ENCODE measurements around the gene PSMD7. TPM values are rescaled to one million over a fixed set of nuclear protein-coding genes. Genes with fewer than 3 reads are reported as not detected.

Gene PSMD7
- total and polyA plus RNA-seq, 2 of the 4 experiments (the other 2 are of a cell fraction) = 80.8 to 98.3 TPM

DNA sequence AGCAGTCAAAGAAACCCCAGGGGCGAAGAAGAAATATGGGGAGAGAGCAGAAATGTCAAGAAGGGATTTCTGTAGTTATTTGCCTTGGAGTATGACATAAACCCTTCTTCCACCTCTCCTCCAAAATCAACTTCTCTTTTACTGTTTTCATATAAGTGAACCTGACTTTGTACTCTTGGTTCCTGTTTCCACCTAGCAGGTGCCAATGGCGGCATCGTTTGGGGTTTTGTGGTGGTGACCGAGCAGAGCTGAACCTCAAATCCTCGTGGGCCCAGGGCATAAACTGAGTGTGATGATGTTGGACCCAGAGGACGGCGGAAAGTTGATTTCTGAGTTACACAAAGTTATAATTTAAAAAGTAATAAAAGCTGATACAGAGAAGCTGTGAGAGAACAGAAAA is 39.6 kb upstream of the PSMD7 start:
- BruUV-seq (replicated peaks) = no TSS peak
- Histone ChIP-seq H2BK120ac (ENCODE audit: low read depth, low read length) (no peak overlapping the region), H3K18ac (ENCODE audit: low read depth, low read length) (no peak overlapping the region), H2AFZ (replicated peaks; ENCODE audit: low read length, poor library complexity) (no peak overlapping the region), H3K23ac (ENCODE audit: low read depth, low read length) (no peak overlapping the region), H3K9ac (ENCODE audit: low read depth, low read length) (no peak overlapping the region), H2BK15ac (ENCODE audit: low read depth, low read length) (no peak overlapping the region), H2AK5ac (ENCODE audit: low read depth, low read length) (no peak overlapping the region), H4K8ac (ENCODE audit: low read depth in 2 of 2, low read length in 2 of 2) (no peak overlapping the region), H3K56ac (ENCODE audit: extremely low read depth, insufficient read depth, low read length) (no peak overlapping the region), H4K5ac (ENCODE audit: low read depth, low read length) (no peak overlapping the region), H2BK5ac (ENCODE audit: low read depth, low read length, poor library complexity, severe bottlenecking) (no peak overlapping the region), H3K27me3 (ENCODE audit: control insufficient read depth, insufficient read depth, low read length) (no peaks in the 10 kb centered on the region), H3K4me2 (ENCODE audit: low read depth, low read length) (no peak overlapping the region), H3K79me1 (ENCODE audit: low read depth in 1 of 2, low read length in 2 of 2) (no peaks in the 10 kb centered on the region), H3K9me1 (ENCODE audit: insufficient read depth, low read length) (no peaks in the 10 kb centered on the region), H2BK20ac (ENCODE audit: low read depth, low read length) (no peak overlapping the region), H3K4me3 (ENCODE audit: insufficient read depth, low read depth, low read length) (no peak overlapping the region), H3K4ac (ENCODE audit: low read depth, low read length) (no peak overlapping the region), H3K14ac (replicated peaks; ENCODE audit: low read depth, low read length) (no peak overlapping the region), H3K36me3 (ENCODE audit: control insufficient read depth, insufficient read depth, low read length) (no peaks in the 10 kb centered on the region), H3K27ac (ENCODE audit: insufficient read depth, low read length) (no peak overlapping the region), H4K20me1 (ENCODE audit: insufficient read depth, low read length) (no peaks in the 10 kb centered on the region), H2AK9ac (replicated peaks; ENCODE audit: low read depth, low read length, poor library complexity) (no peak overlapping the region), H3K9me3 (ENCODE audit: control insufficient read depth, insufficient read depth, low read length) (no peaks in the 10 kb centered on the region), H4K91ac (ENCODE audit: insufficient read depth, low read depth, low read length) (no peak overlapping the region), H3K4me1 (ENCODE audit: control insufficient read depth, insufficient read depth, low read length) (no peaks in the 10 kb centered on the region)
- WGBS, 2 experiments (ENCODE audit: extremely low coverage in 2 of 2, insufficient read length in 1 of 2) = 93% methylated on average over 3 of the region's 7 CpGs; no CpG with 5 or more reads in 1 of the 2 experiments
- intact Hi-C loops (cut with micrococcal nuclease) (no loop called here), dilution Hi-C loops (cut with HindIII; ENCODE audit: low sequenced_read_pairs, unreplicated experiment) (no loop called here), in situ Hi-C loops (cut with MboI; ENCODE audit: low sequenced_read_pairs) (no loop called here)
- TF ChIP-seq RCOR1 (IDR thresholded peaks at IDR 0.05; ENCODE audit: insufficient replicate concordance, low read length) (no peak), NFE2L2 (IDR thresholded peaks at IDR 0.05; ENCODE audit: low read depth, low read length) (no peak), RFX5 (IDR thresholded peaks at IDR 0.05; ENCODE audit: low read depth, low read length) (no peak), MAFK (IDR thresholded peaks at IDR 0.05; ENCODE audit: low read depth, low read length) (no peak), RAD21 (IDR thresholded peaks at IDR 0.05; ENCODE audit: low read length) (no peak), BHLHE40 (IDR thresholded peaks at IDR 0.05; ENCODE audit: low read depth, low read length) (no peak), FOS (IDR thresholded peaks at IDR 0.05; ENCODE audit: low read depth, low read length) (no peak), CHD1 (IDR thresholded peaks at IDR 0.05; ENCODE audit: low read depth, low read length) (no peak), POLR2A (IDR thresholded peaks at IDR 0.05; ENCODE audit: low read depth, low read length) (no peak), SMC3 (IDR thresholded peaks at IDR 0.05; ENCODE audit: low read depth, low read length) (no peak), MXI1 (IDR thresholded peaks at IDR 0.05; ENCODE audit: borderline replicate concordance, low read depth, low read length) (no peak), CEBPB (IDR thresholded peaks at IDR 0.05; ENCODE audit: low read depth, low read length) (no peak), MAZ (IDR thresholded peaks at IDR 0.05; ENCODE audit: borderline replicate concordance, low read depth, low read length) (no peak)
- TF ChIP-seq, protein P1, sequence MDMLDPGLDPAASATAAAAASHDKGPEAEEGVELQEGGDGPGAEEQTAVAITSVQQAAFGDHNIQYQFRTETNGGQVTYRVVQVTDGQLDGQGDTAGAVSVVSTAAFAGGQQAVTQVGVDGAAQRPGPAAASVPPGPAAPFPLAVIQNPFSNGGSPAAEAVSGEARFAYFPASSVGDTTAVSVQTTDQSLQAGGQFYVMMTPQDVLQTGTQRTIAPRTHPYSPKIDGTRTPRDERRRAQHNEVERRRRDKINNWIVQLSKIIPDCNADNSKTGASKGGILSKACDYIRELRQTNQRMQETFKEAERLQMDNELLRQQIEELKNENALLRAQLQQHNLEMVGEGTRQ (IDR thresholded peaks at IDR 0.05; ENCODE audit: low read depth, low read length) = no peak
- TF ChIP-seq, protein P2, sequence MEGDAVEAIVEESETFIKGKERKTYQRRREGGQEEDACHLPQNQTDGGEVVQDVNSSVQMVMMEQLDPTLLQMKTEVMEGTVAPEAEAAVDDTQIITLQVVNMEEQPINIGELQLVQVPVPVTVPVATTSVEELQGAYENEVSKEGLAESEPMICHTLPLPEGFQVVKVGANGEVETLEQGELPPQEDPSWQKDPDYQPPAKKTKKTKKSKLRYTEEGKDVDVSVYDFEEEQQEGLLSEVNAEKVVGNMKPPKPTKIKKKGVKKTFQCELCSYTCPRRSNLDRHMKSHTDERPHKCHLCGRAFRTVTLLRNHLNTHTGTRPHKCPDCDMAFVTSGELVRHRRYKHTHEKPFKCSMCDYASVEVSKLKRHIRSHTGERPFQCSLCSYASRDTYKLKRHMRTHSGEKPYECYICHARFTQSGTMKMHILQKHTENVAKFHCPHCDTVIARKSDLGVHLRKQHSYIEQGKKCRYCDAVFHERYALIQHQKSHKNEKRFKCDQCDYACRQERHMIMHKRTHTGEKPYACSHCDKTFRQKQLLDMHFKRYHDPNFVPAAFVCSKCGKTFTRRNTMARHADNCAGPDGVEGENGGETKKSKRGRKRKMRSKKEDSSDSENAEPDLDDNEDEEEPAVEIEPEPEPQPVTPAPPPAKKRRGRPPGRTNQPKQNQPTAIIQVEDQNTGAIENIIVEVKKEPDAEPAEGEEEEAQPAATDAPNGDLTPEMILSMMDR (conservative IDR thresholded peaks at IDR 0.05; ENCODE audit: low read depth, low read length) = no peak
- TF ChIP-seq, protein P3, sequence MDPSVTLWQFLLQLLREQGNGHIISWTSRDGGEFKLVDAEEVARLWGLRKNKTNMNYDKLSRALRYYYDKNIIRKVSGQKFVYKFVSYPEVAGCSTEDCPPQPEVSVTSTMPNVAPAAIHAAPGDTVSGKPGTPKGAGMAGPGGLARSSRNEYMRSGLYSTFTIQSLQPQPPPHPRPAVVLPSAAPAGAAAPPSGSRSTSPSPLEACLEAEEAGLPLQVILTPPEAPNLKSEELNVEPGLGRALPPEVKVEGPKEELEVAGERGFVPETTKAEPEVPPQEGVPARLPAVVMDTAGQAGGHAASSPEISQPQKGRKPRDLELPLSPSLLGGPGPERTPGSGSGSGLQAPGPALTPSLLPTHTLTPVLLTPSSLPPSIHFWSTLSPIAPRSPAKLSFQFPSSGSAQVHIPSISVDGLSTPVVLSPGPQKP (IDR thresholded peaks at IDR 0.05; ENCODE audit: borderline replicate concordance, low read depth, low read length) = no peak
- DNase-seq = no peak
- no peak for ATAC-seq (ENCODE audit: low read depth)
- ChIA-PET POLR2A (ENCODE audit: unreplicated experiment) (no interaction called here), CTCF (no interaction called here)
